Measurements from ENCODE around the gene NAA20. TPM values are rescaled to one million over a fixed set of nuclear protein-coding genes. Genes with fewer than 3 reads are reported as not detected.

The NAA20 gene
- total and polyA plus RNA-seq, 2 of the 13 experiments (the other 11 are each of a cell fraction or from before 2014, with no cell fraction given), result 81.9 to 82.8 TPM

GRCh38 chr20:20010639-20011500, 6.3 kb upstream of the NAA20 start (continued):
- TF ChIP-seq ZNF318 (CRISPR knock-in tag; IDR thresholded peaks at IDR 0.05) (no peak), ZNF614 (CRISPR knock-in tag; IDR thresholded peaks at IDR 0.05; ENCODE audit: borderline replicate concordance) (peak; percentile 82), HOXA3 (CRISPR knock-in tag; IDR thresholded peaks at IDR 0.05) (no peak), THAP9 (CRISPR knock-in tag; IDR thresholded peaks at IDR 0.05; ENCODE audit: borderline replicate concordance) (no peak), LBX2 (CRISPR knock-in tag; IDR thresholded peaks at IDR 0.05; ENCODE audit: borderline replicate concordance) (no peak), ONECUT2 (CRISPR knock-in tag; IDR thresholded peaks at IDR 0.05) (no peak), HNRNPH1 (optimal IDR thresholded peaks at IDR 0.05; ENCODE audit: low read depth, low read length) (no peak), NR2F1 (CRISPR knock-in tag; IDR thresholded peaks at IDR 0.05) (peak in 1 of 2 experiments; percentile 46; a peak in 1 of 4 replicates), ZNF713 (CRISPR knock-in tag; IDR thresholded peaks at IDR 0.05) (no peak), ZBTB25 (CRISPR knock-in tag; IDR thresholded peaks at IDR 0.05) (peak; percentile 72), ZHX1 (CRISPR knock-in tag; IDR thresholded peaks at IDR 0.05; ENCODE audit: low read depth) (no peak), ZNF343 (CRISPR knock-in tag; IDR thresholded peaks at IDR 0.05) (no peak)
